Neural cell (in vitro differentiated cells): ENCODE results near the gene AZI2. TPM values are rescaled to one million over a fixed set of nuclear protein-coding genes. Genes with fewer than 3 reads are reported as not detected.

Source experiments
- H2AFZ ChIP-seq: fragments of 200-600, 300-800 bp; sonication (generic), shearing (Covaris generic); 2 replicates; pipeline ENCODE4 v1.6.0; 2014; ENCODE audit warnings: low read depth, mild to moderate bottlenecking, antibody characterized with exemption, low read length, moderate library complexity
- H3F3A ChIP-seq: fragments of 200-600 bp; shearing (Covaris generic); 2 replicates; pipeline ENCODE4 v1.6.1; 2016; ENCODE audit warnings: mild to moderate bottlenecking, moderate library complexity, mixed read lengths, antibody characterized with exemption, low read length; ENCODE audit not compliant: insufficient read depth, poor library complexity, severe bottlenecking
- H3K27ac ChIP-seq: fragments of 200-600, 300-800 bp; sonication (generic), shearing (Covaris generic); 2 replicates; pipeline ENCODE4 v1.5.1; 2014; ENCODE audit warnings: mild to moderate bottlenecking, low read length, moderate library complexity
- H3K27me3 ChIP-seq: fragments of 300-800, 200-600 bp; sonication (generic), shearing (Covaris generic); 2 replicates; pipeline ENCODE4 v1.6.0; 2014; ENCODE audit warnings: mild to moderate bottlenecking, low read depth, low read length, moderate library complexity; ENCODE audit not compliant: insufficient read depth
- H3K36me3 ChIP-seq: fragments of 300-800, 200-600 bp; sonication (generic), shearing (Covaris generic); 2 replicates; pipeline ENCODE4 v1.5.1; 2014; ENCODE audit warnings: mild to moderate bottlenecking, antibody characterized with exemption, low read length, moderate library complexity; ENCODE audit not compliant: insufficient read depth
- H3K4me2 ChIP-seq: fragments of 300-800, 200-600 bp; sonication (generic), shearing (Covaris generic); 2 replicates; pipeline ENCODE4 v1.6.0; 2014; ENCODE audit warnings: mild to moderate bottlenecking, low read length
- H3K4me3 ChIP-seq: fragments of 300-800, 200-600 bp; sonication (generic), shearing (Covaris generic); 2 replicates; pipeline ENCODE4 v1.5.1; 2014; ENCODE audit warnings: mild to moderate bottlenecking, low read length, moderate library complexity
- H3K79me2 ChIP-seq: fragments of 200-600 bp; shearing (Covaris generic); replicated peaks from 2 replicates; pipeline ENCODE4 v1.6.0; 2014; ENCODE audit warnings: mild to moderate bottlenecking, low read length, moderate library complexity; ENCODE audit not compliant: insufficient read depth
- H3K9ac ChIP-seq: fragments of 300-800, 200-600 bp; sonication (generic), shearing (Covaris generic); 2 replicates; pipeline ENCODE4 v1.6.1; 2016; ENCODE audit warnings: mild to moderate bottlenecking, low read length, mixed read lengths
- H3K9me2 ChIP-seq: fragments of 200-600 bp; shearing (Covaris generic); 2 replicates; pipeline ENCODE4 v1.6.1; 2016; ENCODE audit warnings: mild to moderate bottlenecking, low read length, mixed read lengths; ENCODE audit not compliant: insufficient read depth
- H3K9me3 ChIP-seq: fragments of 200-600, 300-800 bp; sonication (generic), shearing (Covaris generic); 2 replicates; pipeline ENCODE4 v1.6.1; 2016; ENCODE audit warnings: mild to moderate bottlenecking, mixed run types, low read length, moderate library complexity, mixed read lengths
- H4K20me1 ChIP-seq: fragments of 200-600 bp; shearing (Covaris generic); 2 replicates; pipeline ENCODE4 v1.6.1; 2016; ENCODE audit warnings: mild to moderate bottlenecking, mixed run types; ENCODE audit not compliant: insufficient read depth
- CTCF ChIP-seq: fragments of 450-650 bp; IDR thresholded peaks from 2 replicates; pipeline ENCODE4 v1.5.1; 2014; ENCODE audit warnings: antibody characterized with exemption, mild to moderate bottlenecking, moderate library complexity; ENCODE audit not compliant: poor library complexity, severe bottlenecking
- EP300 ChIP-seq: fragments of 450-650 bp; conservative IDR thresholded peaks from 2 replicates; pipeline ENCODE4 v1.6.1; 2014; ENCODE audit warnings: antibody characterized with exemption, mild to moderate bottlenecking, moderate library complexity; ENCODE audit not compliant: poor library complexity, severe bottlenecking
- EZH2 ChIP-seq: fragments of 200-600, 300-800 bp; shearing (Covaris generic), sonication (generic); IDR thresholded peaks from 2 replicates; pipeline ENCODE4 v1.6.1; 2014; ENCODE audit warnings: antibody characterized with exemption, low read length, borderline replicate concordance, mild to moderate bottlenecking; ENCODE audit not compliant: insufficient read depth, poor library complexity, severe bottlenecking
- MXI1 ChIP-seq: fragments of 450-650 bp; conservative IDR thresholded peaks from 2 replicates; pipeline ENCODE4 v1.6.1; 2014; ENCODE audit warnings: antibody characterized with exemption, mild to moderate bottlenecking; ENCODE audit not compliant: poor library complexity, severe bottlenecking
- POLR2AphosphoS5 ChIP-seq: IDR thresholded peaks from 2 replicates; pipeline ENCODE4 v1.6.1; 2012
- RAD21 ChIP-seq: fragments of 450-650 bp; conservative IDR thresholded peaks from 2 replicates; pipeline ENCODE4 v1.6.1; 2014; ENCODE audit warnings: antibody characterized with exemption, mild to moderate bottlenecking, moderate library complexity
- SMC3 ChIP-seq: fragments of 450-650 bp; conservative IDR thresholded peaks from 2 replicates; pipeline ENCODE4 v1.6.1; 2014; ENCODE audit warnings: antibody characterized with exemption, mild to moderate bottlenecking, moderate library complexity; ENCODE audit not compliant: poor library complexity
- TAF1 ChIP-seq: IDR thresholded peaks from 2 replicates; pipeline ENCODE4 v1.6.1; 2012; ENCODE audit warnings: low read depth
- polyA plus RNA-seq: library from polyadenylated mRNA; depleted of rRNA; stranded (reverse); fragments of >200 nt; gene quantifications from 2 replicates; pipeline ENCODE4 v1.2.3, GENCODE V29; 2014
- TF ChIP-seq, protein P1 (sequence below): IDR thresholded peaks from 2 replicates; pipeline ENCODE4 v1.6.1; 2012; ENCODE audit warnings: borderline replicate concordance

AZI2 gene
- polyA plus RNA-seq, 1 donor from 2014 or later, result 134 TPM

DNA sequence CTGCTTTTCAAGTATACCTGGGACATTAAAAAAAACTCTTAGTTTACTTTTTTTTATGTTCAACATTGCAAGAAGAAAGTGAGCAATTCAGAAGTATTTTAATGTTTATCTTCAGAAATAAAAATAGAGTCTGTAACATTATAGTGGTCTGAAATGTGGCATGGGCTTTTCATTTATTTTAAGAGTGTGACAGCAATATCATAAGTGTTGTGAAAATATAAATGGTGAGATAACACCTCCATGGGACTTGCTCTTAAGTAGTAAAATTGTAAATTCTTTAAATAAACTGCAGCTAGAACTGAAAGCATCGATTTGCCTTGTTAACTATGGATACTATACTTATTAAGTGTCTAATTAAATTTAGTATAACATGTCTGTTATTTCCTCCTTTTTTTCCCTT, 48.9 kb downstream of the AZI2 start:
- no peaks in the 10 kb centered on the region for H3K27me3 ChIP-seq
- no peaks in the 10 kb centered on the region for H3K79me2 ChIP-seq
- no peak overlapping the region for H2AFZ ChIP-seq
- no peak overlapping the region for H3K9ac ChIP-seq
- no peak overlapping the region for H3K4me3 ChIP-seq
- TF ChIP-seq, protein P1, sequence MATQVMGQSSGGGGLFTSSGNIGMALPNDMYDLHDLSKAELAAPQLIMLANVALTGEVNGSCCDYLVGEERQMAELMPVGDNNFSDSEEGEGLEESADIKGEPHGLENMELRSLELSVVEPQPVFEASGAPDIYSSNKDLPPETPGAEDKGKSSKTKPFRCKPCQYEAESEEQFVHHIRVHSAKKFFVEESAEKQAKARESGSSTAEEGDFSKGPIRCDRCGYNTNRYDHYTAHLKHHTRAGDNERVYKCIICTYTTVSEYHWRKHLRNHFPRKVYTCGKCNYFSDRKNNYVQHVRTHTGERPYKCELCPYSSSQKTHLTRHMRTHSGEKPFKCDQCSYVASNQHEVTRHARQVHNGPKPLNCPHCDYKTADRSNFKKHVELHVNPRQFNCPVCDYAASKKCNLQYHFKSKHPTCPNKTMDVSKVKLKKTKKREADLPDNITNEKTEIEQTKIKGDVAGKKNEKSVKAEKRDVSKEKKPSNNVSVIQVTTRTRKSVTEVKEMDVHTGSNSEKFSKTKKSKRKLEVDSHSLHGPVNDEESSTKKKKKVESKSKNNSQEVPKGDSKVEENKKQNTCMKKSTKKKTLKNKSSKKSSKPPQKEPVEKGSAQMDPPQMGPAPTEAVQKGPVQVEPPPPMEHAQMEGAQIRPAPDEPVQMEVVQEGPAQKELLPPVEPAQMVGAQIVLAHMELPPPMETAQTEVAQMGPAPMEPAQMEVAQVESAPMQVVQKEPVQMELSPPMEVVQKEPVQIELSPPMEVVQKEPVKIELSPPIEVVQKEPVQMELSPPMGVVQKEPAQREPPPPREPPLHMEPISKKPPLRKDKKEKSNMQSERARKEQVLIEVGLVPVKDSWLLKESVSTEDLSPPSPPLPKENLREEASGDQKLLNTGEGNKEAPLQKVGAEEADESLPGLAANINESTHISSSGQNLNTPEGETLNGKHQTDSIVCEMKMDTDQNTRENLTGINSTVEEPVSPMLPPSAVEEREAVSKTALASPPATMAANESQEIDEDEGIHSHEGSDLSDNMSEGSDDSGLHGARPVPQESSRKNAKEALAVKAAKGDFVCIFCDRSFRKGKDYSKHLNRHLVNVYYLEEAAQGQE, result no peak
- TF ChIP-seq EZH2 (no peak), SMC3 (no peak), MXI1 (no peak), CTCF (no peak), TAF1 (no peak), RAD21 (no peak), EP300 (no peak), POLR2AphosphoS5 (no peak)
- H3K36me3 ChIP-seq, result no peaks in the 10 kb centered on the region
- no peak overlapping the region for H3K27ac ChIP-seq
- H3F3A ChIP-seq, result no peaks in the 10 kb centered on the region
- H4K20me1 ChIP-seq, result no peaks in the 10 kb centered on the region
- H3K9me3 ChIP-seq, result no peaks in the 10 kb centered on the region
- H3K9me2 ChIP-seq, result no peaks in the 10 kb centered on the region
- no peak overlapping the region for H3K4me2 ChIP-seq

DNA sequence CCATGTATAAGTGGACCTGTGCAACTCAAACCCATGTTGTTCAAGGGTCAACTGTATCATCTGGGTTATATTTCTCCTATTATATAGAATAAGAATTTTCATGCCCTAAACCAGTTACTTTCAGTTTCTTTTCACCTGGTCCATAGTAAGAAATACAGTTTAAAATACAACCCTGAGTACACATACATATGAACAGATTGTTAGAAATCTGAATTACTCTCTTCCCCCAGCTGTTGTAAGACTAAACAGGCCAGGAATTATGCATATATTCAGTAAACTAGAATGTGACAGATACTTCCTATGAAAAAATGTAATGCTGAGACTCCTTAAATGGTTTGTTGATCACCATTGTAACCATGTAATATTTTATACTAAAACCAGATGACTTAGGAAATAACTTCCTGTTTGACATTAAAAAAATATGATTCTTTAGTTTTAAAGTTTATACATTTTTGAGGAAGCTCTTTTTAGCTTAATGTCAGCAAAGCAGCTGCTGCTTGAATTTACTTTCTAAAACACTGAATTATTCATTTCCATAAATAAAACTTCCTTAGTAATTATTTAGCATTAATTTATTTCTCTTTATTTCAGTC, 52.6 kb downstream of the AZI2 start:
- TF ChIP-seq, protein P1, result no peak
- TF ChIP-seq CTCF (no peak), TAF1 (no peak), POLR2AphosphoS5 (no peak), RAD21 (no peak), MXI1 (no peak), EP300 (no peak), SMC3 (no peak), EZH2 (no peak)
- H3K36me3 ChIP-seq, result no peaks in the 10 kb centered on the region
- H2AFZ ChIP-seq, result no peak overlapping the region
- H3K27me3 ChIP-seq, result no peaks in the 10 kb centered on the region
- H3K9me3 ChIP-seq, result no peaks in the 10 kb centered on the region
- H4K20me1 ChIP-seq, result no peaks in the 10 kb centered on the region
- H3K79me2 ChIP-seq, result no peaks in the 10 kb centered on the region
- no peak overlapping the region for H3K4me3 ChIP-seq
- H3K9me2 ChIP-seq, result no peaks in the 10 kb centered on the region
- no peak overlapping the region for H3K27ac ChIP-seq
- H3K9ac ChIP-seq, result no peak overlapping the region
- H3K4me2 ChIP-seq, result no peak overlapping the region
- H3F3A ChIP-seq, result no peaks in the 10 kb centered on the region
